Endothelial cell of umbilical vein (primary cell): ENCODE data around the gene OAF. TPM values are rescaled to one million over a fixed set of nuclear protein-coding genes. Genes with fewer than 3 reads are reported as not detected.
A peak's percentile ranks its signal among the peaks of the same experiment; 100 is the strongest.

ENCODE experiments used
- BruUV-seq: library from RNA; stranded (reverse); fragments of 400-500 nt; replicated peaks from 2 replicates; lab custom pipeline; 2021; lab: Mats Ljungman, UMichigan
- CTCF ChIA-PET: fragments of 300-600, 350-600 bp; sonication (Branson Sonifier 250); formaldehyde crosslinking; loops from one replicate; lab custom pipeline; 2021; ENCODE audit warnings: antibody characterized with exemption, inconsistent platforms; lab: Charles Lee
- POLR2A ChIA-PET: fragments of 300-600, 350-600 bp; sonication (Branson Sonifier 250); formaldehyde crosslinking; loops from one replicate; lab custom pipeline; 2021; ENCODE audit warnings: antibody characterized with exemption, inconsistent platforms; lab: Charles Lee
- DNase-seq: peaks from one replicate; pipeline ENCODE4 v3.0.0-alpha.2; 2011; ENCODE audit warnings: low read depth, low spot score
- FAIRE-seq: peaks from 2 replicates; lab custom pipeline; 2011; peaks lifted over from hg19 to GRCh38; lab: Jason Lieb, UNC
- H2AFZ ChIP-seq: 2 replicates; pipeline ENCODE4 v1.6.0; 2012; ENCODE audit warnings: low read depth, low read length, control low read depth, inconsistent platforms
- H3K27ac ChIP-seq: 2 replicates; pipeline ENCODE4 v1.5.1; 2011; ENCODE audit warnings: low read depth, mild to moderate bottlenecking, control low read depth, low read length, moderate library complexity; ENCODE audit not compliant: insufficient read depth
- H3K27me3 ChIP-seq, 2 experiments: 2 replicates each; pipeline versions ENCODE4 v1.6.0 to v1.6.1; 2011; ENCODE audit warnings: low read length in 2 of 2, mixed read lengths in 1 of 2; ENCODE audit not compliant: control insufficient read depth in 2 of 2, insufficient read depth in 2 of 2
- H3K36me3 ChIP-seq, 2 experiments: 2 replicates in 1 of 2; 3 replicates in 1 of 2; pipeline ENCODE4 v1.5.1; 2011; ENCODE audit warnings: low read length in 2 of 2, mild to moderate bottlenecking in 1 of 2, moderate library complexity in 1 of 2; ENCODE audit not compliant: control insufficient read depth in 2 of 2, insufficient read depth in 2 of 2; ENCODE audit errors: extremely low read depth in 1 of 2
- H3K4me1 ChIP-seq: 3 replicates; pipeline ENCODE4 v1.5.1; 2011; ENCODE audit warnings: mild to moderate bottlenecking, low read length; ENCODE audit not compliant: control insufficient read depth, insufficient read depth; ENCODE audit errors: extremely low read depth
- H3K4me2 ChIP-seq: 2 replicates; pipeline ENCODE4 v1.6.1; 2011; ENCODE audit warnings: low read length, control low read depth, mixed read lengths; ENCODE audit not compliant: insufficient read depth
- H3K4me3 ChIP-seq, 3 experiments: fragments of 200-600 bp in 1 of 3; sonication (generic), shearing (Covaris generic) in 1 of 3; replicated peaks in 1 of 3; 2 replicates each; pipeline ENCODE4 v1.5.1; 2011 to 2016; ENCODE audit warnings: control low read depth in 3 of 3, low read length in 3 of 3, mild to moderate bottlenecking in 2 of 3, inconsistent platforms in 1 of 3, low read depth in 1 of 3, moderate library complexity in 1 of 3; ENCODE audit not compliant: insufficient read depth in 1 of 3
- H3K79me2 ChIP-seq: 2 replicates; pipeline ENCODE4 v1.6.0; 2012; ENCODE audit warnings: low read length, inconsistent platforms; ENCODE audit not compliant: control insufficient read depth, insufficient read depth
- H3K9ac ChIP-seq: replicated peaks from 2 replicates; pipeline ENCODE3; 2011; ENCODE audit warnings: low read length, control low read depth; ENCODE audit not compliant: insufficient read depth; ENCODE audit errors: extremely low read depth
- H3K9me1 ChIP-seq: replicated peaks from 3 replicates; pipeline ENCODE4 v1.6.0; 2011; ENCODE audit warnings: mild to moderate bottlenecking, low read length; ENCODE audit not compliant: control insufficient read depth, insufficient read depth; ENCODE audit errors: extremely low read depth
- H3K9me3 ChIP-seq: replicated peaks from 2 replicates; pipeline ENCODE4 v1.5.1; 2012; ENCODE audit warnings: low read length, inconsistent platforms; ENCODE audit not compliant: control insufficient read depth, insufficient read depth
- H4K20me1 ChIP-seq: replicated peaks from 2 replicates; pipeline ENCODE3; 2011; ENCODE audit warnings: mild to moderate bottlenecking, low read length; ENCODE audit not compliant: control insufficient read depth, insufficient read depth; ENCODE audit errors: extremely low read depth
- CTCF ChIP-seq, 2 donors: IDR thresholded peaks; 1 replicate in 1 of 2; 2 replicates in 1 of 2; pipeline ENCODE4 v1.5.1; 2011; ENCODE audit warnings: low read length in 2 of 2, mild to moderate bottlenecking in 2 of 2, moderate library complexity in 2 of 2, control low read depth in 1 of 2, inconsistent platforms in 1 of 2, low read depth in 1 of 2; ENCODE audit not compliant: insufficient read depth in 1 of 2; ENCODE audit errors: extremely low read depth in 1 of 2
- EZH2 ChIP-seq: IDR thresholded peaks from 2 replicates; pipeline ENCODE4 v1.6.1; 2012; ENCODE audit warnings: borderline replicate concordance, low read depth, mild to moderate bottlenecking, moderate library complexity, low read length, inconsistent platforms; ENCODE audit not compliant: severe bottlenecking
- FOS ChIP-seq: IDR thresholded peaks from 2 replicates; pipeline ENCODE4 v1.6.1; 2011; ENCODE audit warnings: mild to moderate bottlenecking, low read length, moderate library complexity, borderline replicate concordance; ENCODE audit not compliant: insufficient read depth
- GATA2 ChIP-seq: IDR thresholded peaks from 2 replicates; pipeline ENCODE4 v1.7.0; 2011; ENCODE audit warnings: low read depth, mild to moderate bottlenecking, moderate library complexity, mixed read lengths, low read length; ENCODE audit not compliant: insufficient read length, insufficient read depth
- JUN ChIP-seq: IDR thresholded peaks from 2 replicates; pipeline ENCODE4 v1.6.1; 2011; ENCODE audit warnings: borderline replicate concordance, low read depth; ENCODE audit not compliant: insufficient read length, insufficient read depth
- MYC ChIP-seq: IDR thresholded peaks from one replicate; pipeline ENCODE4 v1.6.1; 2011; ENCODE audit warnings: mild to moderate bottlenecking, low read depth, low read length
- POLR2A ChIP-seq: IDR thresholded peaks from 2 replicates; pipeline ENCODE4 v1.6.1; 2012; ENCODE audit warnings: low read depth, mild to moderate bottlenecking, control low read depth, low read length
- POLR2AphosphoS5 ChIP-seq: IDR thresholded peaks from 2 replicates; pipeline ENCODE4 v1.6.1; 2012; ENCODE audit warnings: low read depth, mild to moderate bottlenecking, control low read depth, low read length, moderate library complexity; ENCODE audit not compliant: insufficient read depth
- dilution Hi-C: fragments of 300-500 bp; cut with MboI; formaldehyde crosslinking; loops from one replicate; pipeline ENCODE4 v1.15.0; 2019; ENCODE audit warnings: low sequenced_read_pairs; ENCODE audit not compliant: extremely low pct_ligation_motif_present
- intact Hi-C: fragments of 100-400 bp; cut with micrococcal nuclease; formaldehyde crosslinking; loops from one replicate; pipeline ENCODE4 v1.10.0; 2022
- polyA plus RNA-seq, 4 experiments: library from polyadenylated mRNA; depleted of rRNA in 3 of 4; stranded (reverse) in 3 of 4; unstranded in 1 of 4; fragments of >200 nt; gene quantifications; 2 replicates each; pipeline versions ENCODE4 v1.2.1 to v1.2.3, GENCODE V29; 2011 to 2012; ENCODE audit warnings: missing spikeins in 1 of 4
- total RNA-seq: library from RNA; stranded (reverse); gene quantifications from 2 replicates; pipeline ENCODE4 v1.2.3, GENCODE V29; 2021
- TF ChIP-seq, protein P1 (sequence below): IDR thresholded peaks from 2 replicates; pipeline ENCODE4 v1.6.1; 2011; ENCODE audit not compliant: insufficient read depth, insufficient read length

The OAF gene
- total and polyA plus RNA-seq, 2 donors (not counting 3 experiments of a cell fraction or from before 2014, with no cell fraction given) = 32.1 to 33.8 TPM

GRCh38 chr11:120215634-120216033 is 4.8 kb downstream of the OAF start:
- no peak for TF ChIP-seq MYC
- TF ChIP-seq FOS = peak; percentile 8
- peak; percentile 28 for TF ChIP-seq JUN
- DNase-seq = peak; percentile 50
- Histone ChIP-seq H3K4me1 (peaks cover 21% of the 10 kb centered on the region), H3K9ac (no peak overlapping the region), H2AFZ (no peak overlapping the region), H3K27ac (no peak overlapping the region), H3K9me3 (no peaks in the 10 kb centered on the region), H3K36me3 (no peaks in the 10 kb centered on the region), H3K4me3 (no peak overlapping the region), H3K79me2 (peaks cover 9% of the 10 kb centered on the region), H3K27me3 (no peaks in the 10 kb centered on the region), H3K9me1 (no peaks in the 10 kb centered on the region), H3K4me2 (peak overlapping the region; percentile 12), H4K20me1 (no peaks in the 10 kb centered on the region)
- dilution Hi-C loops = no loop called here
- intact Hi-C loops = loop anchor here (10.0 kb wide), 3 partner anchors 349 to 861 kb away; no protein-coding TSS in a partner anchor
- FAIRE-seq = peak; percentile 33
- ChIA-PET POLR2A (interaction anchor here (1.0 kb wide), 1 partner anchor 9 kb away, joined by 4 read pairs; no protein-coding TSS in a partner anchor), CTCF (interaction anchor here (0.8 to 5.0 kb wide), 7 partner anchors 9 to 87 kb away, joined by 3 to 19 read pairs (median 7); no protein-coding TSS in a partner anchor)
- BruUV-seq = no TSS peak

GRCh38 chr11:120216426-120217102 is 5.7 kb downstream of the OAF start:
- no peak overlapping the region for H3K4me3 ChIP-seq
- intact Hi-C loops = loop anchor here (10.0 kb wide), 3 partner anchors 348 to 862 kb away; no protein-coding TSS in a partner anchor
- BruUV-seq = no TSS peak
- H3K36me3 ChIP-seq = no peaks in the 10 kb centered on the region
- H3K27ac ChIP-seq = no peak overlapping the region
- no peak overlapping the region for H3K4me2 ChIP-seq
- H3K79me2 ChIP-seq = peaks cover 9% of the 10 kb centered on the region
- no peak for DNase-seq
- dilution Hi-C loops = no loop called here
- FAIRE-seq = no peak
- H4K20me1 ChIP-seq = no peaks in the 10 kb centered on the region
- TF ChIP-seq, protein P1, sequence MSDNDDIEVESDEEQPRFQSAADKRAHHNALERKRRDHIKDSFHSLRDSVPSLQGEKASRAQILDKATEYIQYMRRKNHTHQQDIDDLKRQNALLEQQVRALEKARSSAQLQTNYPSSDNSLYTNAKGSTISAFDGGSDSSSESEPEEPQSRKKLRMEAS = no peak
- TF ChIP-seq MYC (no peak), GATA2 (no peak), CTCF (IDR thresholded peaks at IDR 0.05; ENCODE audit: extremely low read depth in 1 of 2, insufficient read depth in 1 of 2, low read depth in 1 of 2, low read length in 2 of 2) (no peak), JUN (no peak), FOS (no peak), EZH2 (no peak), POLR2AphosphoS5 (no peak), POLR2A (no peak)
- no peaks in the 10 kb centered on the region for H3K9me1 ChIP-seq
- H3K9ac ChIP-seq = no peak overlapping the region
- POLR2A ChIA-PET = no interaction called here
- no peak overlapping the region for H2AFZ ChIP-seq
- no peaks in the 10 kb centered on the region for H3K9me3 ChIP-seq
- H3K4me1 ChIP-seq = peaks cover 19% of the 10 kb centered on the region
- CTCF ChIA-PET = interaction anchor here (1.2 to 5.0 kb wide), 8 partner anchors 8 to 87 kb away, joined by 3 to 19 read pairs (median 7); no protein-coding TSS in a partner anchor
- H3K27me3 ChIP-seq = no peaks in the 10 kb centered on the region
